B cell (primary cell): ENCODE measurements around the gene MCTP1. TPM values are rescaled to one million over a fixed set of nuclear protein-coding genes. Genes with fewer than 3 reads are reported as not detected.

ENCODE experiments used
- ATAC-seq: fragments of 200-7000 bp; cut with Tn5 transposase; one replicate; pipeline ENCODE4 v1.10.0; 2021; ENCODE audit warnings: low read depth, mild to moderate bottlenecking, moderate number of reproducible peaks, moderate library complexity
- CTCF ChIA-PET: fragments of 350-600 bp; sonication (Branson Sonifier 250); formaldehyde crosslinking; loops from one replicate; lab custom pipeline; 2021; ENCODE audit warnings: antibody characterized with exemption, inconsistent platforms; lab: Charles Lee
- POLR2A ChIA-PET: fragments of 350-600 bp; sonication (Branson Sonifier 250); formaldehyde crosslinking; loops from one replicate; lab custom pipeline; 2021; ENCODE audit warnings: antibody characterized with exemption; lab: Charles Lee
- DNase-seq: peaks from one replicate; pipeline ENCODE4 v3.0.0; 2013
- H2AFZ ChIP-seq: 2 replicates; pipeline ENCODE4 v1.6.1; 2012; ENCODE audit warnings: mild to moderate bottlenecking, low read depth, low read length; ENCODE audit not compliant: insufficient read depth, poor library complexity, severe bottlenecking
- H3K27ac ChIP-seq, 2 donors: 1 replicate in 1 of 2; 2 replicates in 1 of 2; pipeline ENCODE4 v1.5.1; 2012 to 2013; ENCODE audit warnings: low read length in 2 of 2, mild to moderate bottlenecking in 2 of 2, moderate library complexity in 1 of 2
- H3K27me3 ChIP-seq, 4 experiments: fragments of 200-600 bp in 1 of 4; sonication (generic) in 1 of 4; replicated peaks in 1 of 4; 1 replicate in 2 of 4; 2 replicates in 2 of 4; pipeline versions ENCODE4 v1.6.1 to v1.7.0; 2013 to 2016; ENCODE audit warnings: low read length in 3 of 4, mild to moderate bottlenecking in 2 of 4, mixed read lengths in 1 of 4, moderate library complexity in 1 of 4; ENCODE audit not compliant: insufficient read depth in 4 of 4, control insufficient read depth in 3 of 4; ENCODE audit errors: control extremely low read depth in 1 of 4
- H3K36me3 ChIP-seq, 2 experiments: replicated peaks in 1 of 2; 1 replicate in 1 of 2; 2 replicates in 1 of 2; pipeline versions ENCODE4 v1.6.1 to v1.7.1; 2013; ENCODE audit warnings: low read length in 1 of 2; ENCODE audit not compliant: insufficient read depth in 2 of 2, control insufficient read depth in 1 of 2; ENCODE audit errors: control extremely low read depth in 1 of 2, extremely low read depth in 1 of 2
- H3K4me1 ChIP-seq, 2 donors: fragments of 200-600 bp in 1 of 2; sonication (generic) in 1 of 2; 1 replicate in 1 of 2; 2 replicates in 1 of 2; pipeline versions ENCODE4 v1.5.1 to v1.6.1; 2013 to 2017; ENCODE audit warnings: low read length in 2 of 2; ENCODE audit not compliant: control insufficient read depth in 2 of 2, insufficient read depth in 2 of 2
- H3K4me2 ChIP-seq: replicated peaks from 2 replicates; pipeline ENCODE3; 2012; ENCODE audit warnings: mild to moderate bottlenecking, low read depth, low read length; ENCODE audit not compliant: poor library complexity, severe bottlenecking
- H3K4me3 ChIP-seq, 5 experiments: fragments of 200-600 bp in 1 of 5; sonication (generic) in 1 of 5; 1 replicate in 3 of 5; 2 replicates in 2 of 5; pipeline versions ENCODE4 v1.5.1 to v1.7.0; 2011 to 2016; ENCODE audit warnings: low read length in 4 of 5, mild to moderate bottlenecking in 4 of 5, low read depth in 2 of 5, control low read depth in 1 of 5, moderate library complexity in 1 of 5; ENCODE audit not compliant: insufficient read depth in 1 of 5; ENCODE audit errors: control extremely low read depth in 1 of 5, extremely low read depth in 1 of 5
- H3K79me2 ChIP-seq: fragments of 200-600 bp; sonication (generic); one replicate; pipeline ENCODE4 v1.6.0; 2016; ENCODE audit warnings: low read length; ENCODE audit not compliant: control insufficient read depth, insufficient read depth
- H3K9ac ChIP-seq: fragments of 200-600 bp; sonication (generic); 2 replicates; pipeline ENCODE4 v1.6.1; 2017; ENCODE audit warnings: mild to moderate bottlenecking, low read length, moderate library complexity
- H3K9me3 ChIP-seq, 3 donors: one replicate each; pipeline versions ENCODE4 v1.6.1 to v1.7.1; 2013; ENCODE audit warnings: low read length in 2 of 3; ENCODE audit not compliant: control insufficient read depth in 2 of 3, insufficient read depth in 1 of 3; ENCODE audit errors: control extremely low read depth in 1 of 3
- H4K20me1 ChIP-seq: 2 replicates; pipeline ENCODE4 v1.6.0; 2012; ENCODE audit warnings: mild to moderate bottlenecking, low read length; ENCODE audit not compliant: insufficient read depth, control insufficient read depth, poor library complexity, severe bottlenecking
- H3K27ac Mint-ChIP-seq: one replicate; pipeline ENCODE4 v1.8.0; 2021; ENCODE audit warnings: mixed read lengths
- H3K27me3 Mint-ChIP-seq: one replicate; pipeline ENCODE4 v1.8.0; 2021; ENCODE audit warnings: mixed read lengths
- H3K4me1 Mint-ChIP-seq: one replicate; pipeline ENCODE4 v1.8.0; 2021; ENCODE audit warnings: mixed read lengths
- H3K4me3 Mint-ChIP-seq: one replicate; pipeline ENCODE4 v1.8.0; 2021; ENCODE audit warnings: mixed read lengths
- H3K9me3 Mint-ChIP-seq: one replicate; pipeline ENCODE4 v1.8.0; 2022; ENCODE audit warnings: mixed read lengths; ENCODE audit not compliant: insufficient read depth
- CTCF ChIP-seq: fragments of 200-600 bp; IDR thresholded peaks from one replicate; pipeline ENCODE4 v1.8.0; 2022; ENCODE audit warnings: antibody characterized with exemption, mild to moderate bottlenecking
- EZH2 ChIP-seq: IDR thresholded peaks from 2 replicates; pipeline ENCODE4 v1.6.1; 2012; ENCODE audit warnings: borderline replicate concordance, low read depth, mild to moderate bottlenecking, moderate library complexity, low read length; ENCODE audit not compliant: insufficient read depth, poor library complexity, severe bottlenecking
- WGBS: methylation state at CpG from one replicate; pipeline ENCODE4 v1.1.5; 2013; ENCODE audit warnings: missing lambda C conversion rate; ENCODE audit not compliant: insufficient coverage; 5-methylcytosine and 5-hydroxymethylcytosine counted together
- intact Hi-C: fragments of 100-400 bp; cut with micrococcal nuclease; formaldehyde crosslinking; loops from one replicate; pipeline ENCODE4 v1.10.0; 2022
- polyA plus RNA-seq: library from polyadenylated mRNA; depleted of rRNA; stranded (reverse); fragments of >200 nt; gene quantifications from 2 replicates; pipeline ENCODE4 v1.2.3, GENCODE V29; 2012
- total RNA-seq, 2 donors: library from RNA; stranded (reverse); fragments of 120-200 nt in 1 of 2; gene quantifications; 1 replicate in 1 of 2; 2 replicates in 1 of 2; pipeline versions ENCODE4 v1.2.3 to v1.2.4, GENCODE V29; 2013 to 2022

Gene MCTP1
- total and polyA plus RNA-seq, 2 donors (not counting 1 experiment from before 2014, with no cell fraction given), result 0.42 to 2.5 TPM

GRCh38 chr5:94807985-94808384 lies 476.9 kb downstream of the MCTP1 start:
- no peaks in the 10 kb centered on the region for H3K36me3 ChIP-seq
- Mint-ChIP-seq H3K9me3 (no peaks in the 10 kb centered on the region), H3K4me3 (no peak overlapping the region), H3K27me3 (peaks cover 4% of the 10 kb centered on the region), H3K27ac (no peak overlapping the region), H3K4me1 (no peaks in the 10 kb centered on the region)
- no peak overlapping the region for H3K9ac ChIP-seq
- H4K20me1 ChIP-seq, result no peaks in the 10 kb centered on the region
- intact Hi-C loops, result no loop called here
- ChIA-PET POLR2A (no interaction called here), CTCF (interaction anchor here (1.0 kb wide), 1 partner anchor 283 kb away, joined by 3 read pairs; no protein-coding TSS in a partner anchor)
- H3K27ac ChIP-seq, result no peak overlapping the region
- no peak overlapping the region for H2AFZ ChIP-seq
- H3K79me2 ChIP-seq, result no peaks in the 10 kb centered on the region
- H3K4me1 ChIP-seq, result no peaks in the 10 kb centered on the region
- no peak for TF ChIP-seq EZH2
- no peak for TF ChIP-seq CTCF
- no peaks in the 10 kb centered on the region for H3K27me3 ChIP-seq
- H3K4me3 ChIP-seq, result no peak overlapping the region
- no CpG with 5 or more reads among the region's 1 CpG for WGBS
- ATAC-seq (no peak), DNase-seq (no peak)
- H3K4me2 ChIP-seq, result no peak overlapping the region
- no peaks in the 10 kb centered on the region for H3K9me3 ChIP-seq

GRCh38 chr5:94802450-94802849 lies 482.4 kb downstream of the MCTP1 start:
- Histone ChIP-seq H3K4me1 (no peaks in the 10 kb centered on the region), H2AFZ (no peak overlapping the region), H3K27ac (no peak overlapping the region), H3K79me2 (no peaks in the 10 kb centered on the region), H3K27me3 (no peaks in the 10 kb centered on the region), H3K36me3 (no peaks in the 10 kb centered on the region), H3K9me3 (no peaks in the 10 kb centered on the region), H4K20me1 (no peaks in the 10 kb centered on the region), H3K4me3 (no peak overlapping the region), H3K9ac (no peak overlapping the region), H3K4me2 (no peak overlapping the region)
- ATAC-seq (no peak), DNase-seq (no peak)
- no peak overlapping the region for H3K4me3 Mint-ChIP-seq
- WGBS, result no CpG with 5 or more reads among the region's 2 CpGs
- TF ChIP-seq EZH2 (no peak), CTCF (no peak)
- H3K27ac Mint-ChIP-seq, result no peak overlapping the region
- no peaks in the 10 kb centered on the region for H3K9me3 Mint-ChIP-seq
- ChIA-PET CTCF (no interaction called here), POLR2A (no interaction called here)
- H3K27me3 Mint-ChIP-seq, result peaks cover 3% of the 10 kb centered on the region
- intact Hi-C loops, result no loop called here
- H3K4me1 Mint-ChIP-seq, result no peaks in the 10 kb centered on the region
